ENCODE measurements around the gene MYO1G.

DNA sequence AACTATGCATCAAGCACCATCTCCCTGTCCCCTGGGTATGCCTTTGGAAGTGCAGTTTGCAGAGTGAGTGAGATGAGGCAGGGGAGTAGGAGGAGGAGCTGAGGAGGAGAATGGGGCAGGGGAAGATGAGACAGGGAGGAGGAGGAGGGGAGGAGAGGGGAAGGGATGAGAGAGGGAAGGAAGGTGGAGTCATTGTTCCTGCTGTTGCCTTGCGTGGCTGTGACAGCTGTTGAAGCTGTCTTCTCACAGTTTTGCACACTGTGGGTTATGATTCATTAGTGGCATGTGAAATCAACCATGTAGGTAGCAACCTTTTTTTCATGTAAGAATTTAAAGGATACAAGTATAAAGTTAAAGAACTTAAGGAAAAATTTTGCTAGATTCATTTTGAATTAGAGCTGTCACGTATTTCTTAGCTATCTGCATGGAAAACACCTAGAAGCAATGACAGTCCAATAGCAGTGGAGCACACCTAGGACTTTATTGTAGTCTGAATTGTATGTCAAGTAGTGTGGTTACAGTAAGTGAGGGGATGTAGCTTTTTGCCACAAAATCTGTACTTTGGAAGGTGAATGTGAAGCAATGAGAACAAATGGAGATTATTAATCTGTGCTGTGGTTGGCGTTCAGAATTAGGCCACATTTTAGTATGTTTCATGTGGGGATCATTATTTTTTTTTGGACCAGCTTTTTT, 42.9 kb upstream of the MYO1G start:
- TF ChIP-seq, protein P1, sequence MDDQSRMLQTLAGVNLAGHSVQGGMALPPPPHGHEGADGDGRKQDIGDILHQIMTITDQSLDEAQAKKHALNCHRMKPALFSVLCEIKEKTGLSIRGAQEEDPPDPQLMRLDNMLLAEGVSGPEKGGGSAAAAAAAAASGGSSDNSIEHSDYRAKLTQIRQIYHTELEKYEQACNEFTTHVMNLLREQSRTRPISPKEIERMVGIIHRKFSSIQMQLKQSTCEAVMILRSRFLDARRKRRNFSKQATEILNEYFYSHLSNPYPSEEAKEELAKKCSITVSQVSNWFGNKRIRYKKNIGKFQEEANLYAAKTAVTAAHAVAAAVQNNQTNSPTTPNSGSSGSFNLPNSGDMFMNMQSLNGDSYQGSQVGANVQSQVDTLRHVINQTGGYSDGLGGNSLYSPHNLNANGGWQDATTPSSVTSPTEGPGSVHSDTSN (IDR thresholded peaks at IDR 0.05): no peak
- TF ChIP-seq, protein P2, sequence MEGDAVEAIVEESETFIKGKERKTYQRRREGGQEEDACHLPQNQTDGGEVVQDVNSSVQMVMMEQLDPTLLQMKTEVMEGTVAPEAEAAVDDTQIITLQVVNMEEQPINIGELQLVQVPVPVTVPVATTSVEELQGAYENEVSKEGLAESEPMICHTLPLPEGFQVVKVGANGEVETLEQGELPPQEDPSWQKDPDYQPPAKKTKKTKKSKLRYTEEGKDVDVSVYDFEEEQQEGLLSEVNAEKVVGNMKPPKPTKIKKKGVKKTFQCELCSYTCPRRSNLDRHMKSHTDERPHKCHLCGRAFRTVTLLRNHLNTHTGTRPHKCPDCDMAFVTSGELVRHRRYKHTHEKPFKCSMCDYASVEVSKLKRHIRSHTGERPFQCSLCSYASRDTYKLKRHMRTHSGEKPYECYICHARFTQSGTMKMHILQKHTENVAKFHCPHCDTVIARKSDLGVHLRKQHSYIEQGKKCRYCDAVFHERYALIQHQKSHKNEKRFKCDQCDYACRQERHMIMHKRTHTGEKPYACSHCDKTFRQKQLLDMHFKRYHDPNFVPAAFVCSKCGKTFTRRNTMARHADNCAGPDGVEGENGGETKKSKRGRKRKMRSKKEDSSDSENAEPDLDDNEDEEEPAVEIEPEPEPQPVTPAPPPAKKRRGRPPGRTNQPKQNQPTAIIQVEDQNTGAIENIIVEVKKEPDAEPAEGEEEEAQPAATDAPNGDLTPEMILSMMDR (IDR thresholded peaks at IDR 0.05): no peak
- TF ChIP-seq RCOR1 (IDR thresholded peaks at IDR 0.05; ENCODE audit: low read depth, low read length): no peak
- TF ChIP-seq, protein P3, sequence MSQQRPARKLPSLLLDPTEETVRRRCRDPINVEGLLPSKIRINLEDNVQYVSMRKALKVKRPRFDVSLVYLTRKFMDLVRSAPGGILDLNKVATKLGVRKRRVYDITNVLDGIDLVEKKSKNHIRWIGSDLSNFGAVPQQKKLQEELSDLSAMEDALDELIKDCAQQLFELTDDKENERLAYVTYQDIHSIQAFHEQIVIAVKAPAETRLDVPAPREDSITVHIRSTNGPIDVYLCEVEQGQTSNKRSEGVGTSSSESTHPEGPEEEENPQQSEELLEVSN (IDR thresholded peaks at IDR 0.05; ENCODE audit: borderline replicate concordance, low read depth): no peak
- no peak for TF ChIP-seq RAD21 (conservative IDR thresholded peaks at IDR 0.05 in 1 of 2, IDR thresholded peaks at IDR 0.05 in 1 of 2)
- no peak for TF ChIP-seq BHLHE40 (IDR thresholded peaks at IDR 0.05; ENCODE audit: low read depth, low read length)
- TF ChIP-seq CHD4 (IDR thresholded peaks at IDR 0.05; ENCODE audit: borderline replicate concordance): no peak
- no peak for TF ChIP-seq HDAC2 (IDR thresholded peaks at IDR 0.05)
- TF ChIP-seq, protein P4, sequence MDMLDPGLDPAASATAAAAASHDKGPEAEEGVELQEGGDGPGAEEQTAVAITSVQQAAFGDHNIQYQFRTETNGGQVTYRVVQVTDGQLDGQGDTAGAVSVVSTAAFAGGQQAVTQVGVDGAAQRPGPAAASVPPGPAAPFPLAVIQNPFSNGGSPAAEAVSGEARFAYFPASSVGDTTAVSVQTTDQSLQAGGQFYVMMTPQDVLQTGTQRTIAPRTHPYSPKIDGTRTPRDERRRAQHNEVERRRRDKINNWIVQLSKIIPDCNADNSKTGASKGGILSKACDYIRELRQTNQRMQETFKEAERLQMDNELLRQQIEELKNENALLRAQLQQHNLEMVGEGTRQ (IDR thresholded peaks at IDR 0.05): no peak
- TF ChIP-seq, protein P5, sequence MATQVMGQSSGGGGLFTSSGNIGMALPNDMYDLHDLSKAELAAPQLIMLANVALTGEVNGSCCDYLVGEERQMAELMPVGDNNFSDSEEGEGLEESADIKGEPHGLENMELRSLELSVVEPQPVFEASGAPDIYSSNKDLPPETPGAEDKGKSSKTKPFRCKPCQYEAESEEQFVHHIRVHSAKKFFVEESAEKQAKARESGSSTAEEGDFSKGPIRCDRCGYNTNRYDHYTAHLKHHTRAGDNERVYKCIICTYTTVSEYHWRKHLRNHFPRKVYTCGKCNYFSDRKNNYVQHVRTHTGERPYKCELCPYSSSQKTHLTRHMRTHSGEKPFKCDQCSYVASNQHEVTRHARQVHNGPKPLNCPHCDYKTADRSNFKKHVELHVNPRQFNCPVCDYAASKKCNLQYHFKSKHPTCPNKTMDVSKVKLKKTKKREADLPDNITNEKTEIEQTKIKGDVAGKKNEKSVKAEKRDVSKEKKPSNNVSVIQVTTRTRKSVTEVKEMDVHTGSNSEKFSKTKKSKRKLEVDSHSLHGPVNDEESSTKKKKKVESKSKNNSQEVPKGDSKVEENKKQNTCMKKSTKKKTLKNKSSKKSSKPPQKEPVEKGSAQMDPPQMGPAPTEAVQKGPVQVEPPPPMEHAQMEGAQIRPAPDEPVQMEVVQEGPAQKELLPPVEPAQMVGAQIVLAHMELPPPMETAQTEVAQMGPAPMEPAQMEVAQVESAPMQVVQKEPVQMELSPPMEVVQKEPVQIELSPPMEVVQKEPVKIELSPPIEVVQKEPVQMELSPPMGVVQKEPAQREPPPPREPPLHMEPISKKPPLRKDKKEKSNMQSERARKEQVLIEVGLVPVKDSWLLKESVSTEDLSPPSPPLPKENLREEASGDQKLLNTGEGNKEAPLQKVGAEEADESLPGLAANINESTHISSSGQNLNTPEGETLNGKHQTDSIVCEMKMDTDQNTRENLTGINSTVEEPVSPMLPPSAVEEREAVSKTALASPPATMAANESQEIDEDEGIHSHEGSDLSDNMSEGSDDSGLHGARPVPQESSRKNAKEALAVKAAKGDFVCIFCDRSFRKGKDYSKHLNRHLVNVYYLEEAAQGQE (IDR thresholded peaks at IDR 0.05): no peak
- no peak for TF ChIP-seq JUNB (IDR thresholded peaks at IDR 0.05)
- no peak for TF ChIP-seq POLR2A (IDR thresholded peaks at IDR 0.05; ENCODE audit: low read length)

Data from A549 (cell line).